Right cardiac atrium (tissue), 5 donors: ENCODE results near the gene YPEL1. TPM values are rescaled to one million over a fixed set of nuclear protein-coding genes. Genes with fewer than 3 reads are reported as not detected.
"Not testable (repeated sequence)": the region's sequence is repeated elsewhere in the genome, so short reads cannot be mapped to it uniquely, and the experiment has no call there.

ENCODE experiments used
- ATAC-seq, 2 donors: fragments of 200-7000 bp; cut with Tn5 transposase; one replicate each; pipeline versions ENCODE4 v1.8.0 to v1.9.1; 2020; ENCODE audit warnings: moderate library complexity in 2 of 2, mild to moderate bottlenecking in 1 of 2
- DNase-seq, 3 donors: peaks; one replicate each; pipeline ENCODE4 v3.0.0-alpha.2; 2020
- H3K27ac ChIP-seq: one replicate; pipeline ENCODE4 v1.5.1; 2013; ENCODE audit warnings: mild to moderate bottlenecking, low read length, control low read depth, moderate library complexity
- H3K27me3 ChIP-seq: one replicate; pipeline ENCODE4 v1.6.1; 2013; ENCODE audit not compliant: control insufficient read depth, insufficient read depth
- H3K4me1 ChIP-seq: one replicate; pipeline ENCODE4 v1.6.1; 2013; ENCODE audit warnings: low read length; ENCODE audit not compliant: control insufficient read depth, insufficient read depth
- H3K4me3 ChIP-seq: one replicate; pipeline ENCODE4 v1.5.1; 2013; ENCODE audit warnings: low read length, control low read depth
- H3K9me3 ChIP-seq: one replicate; pipeline ENCODE4 v1.6.1; 2013; ENCODE audit warnings: low read length; ENCODE audit not compliant: control insufficient read depth
- WGBS: extraction: QIAGEN DNeasy Blood & Tissue Kit; methylation state at CpG from one replicate; pipeline ENCODE4 v1.1.7; 2013; 5-methylcytosine and 5-hydroxymethylcytosine counted together
- intact Hi-C, 4 donors: fragments of 100-400 bp; cut with DNase I; formaldehyde crosslinking; loops; one replicate each; pipeline versions ENCODE4 v1.11.0 to v1.14.0; 2022 to 2023
- polyA plus RNA-seq: library from polyadenylated mRNA; stranded (reverse); fragments of 200-250 nt; gene quantifications from one replicate; pipeline ENCODE4 v1.2.3, GENCODE V29; 2013
- total RNA-seq, 4 donors: library from RNA; stranded (reverse); fragmentation: NEBNext Ultra II Directional; extraction: Animal tissue kit (Norgen Biotek cat#: 25700); gene quantifications; one replicate each; pipeline ENCODE4 v1.2.1, GENCODE V29; 2021
- donor health status: healthy with polysubstance abuse.
- donor health status: DM: no; HTN: yes; CAD: no.
- donor health status: DM: no; HTN: no; CAD: no.
- donor health status: DM: no; HTN: yes; CAD: no; lungs with severe emphysema.
- donor health status: DM: yes; HTN: yes; CAD: no.

The YPEL1 gene
- total and polyA plus RNA-seq, 5 donors = 4.1 to 12.5 (median 5.4) TPM

DNA sequence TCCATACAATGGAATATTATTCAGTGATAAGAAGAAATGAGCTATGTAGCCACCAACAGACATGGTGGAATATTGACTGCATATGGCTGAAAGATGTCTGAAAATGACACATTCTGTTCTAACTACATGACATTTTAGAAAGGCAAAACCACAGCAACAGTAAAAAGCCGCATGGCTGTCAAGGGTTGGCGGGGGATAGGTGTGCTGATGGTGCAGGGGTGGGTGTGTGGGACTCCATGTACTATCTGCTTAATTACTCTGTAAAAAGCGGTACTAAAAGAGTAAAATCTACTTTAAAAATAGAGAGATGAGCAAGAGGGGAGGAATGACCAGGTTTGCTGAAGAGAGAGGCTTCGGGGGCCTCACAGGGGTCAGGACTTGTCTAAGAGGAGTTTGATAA lies 16.7 kb upstream of the YPEL1 start:
- Histone ChIP-seq H3K27me3 (no peaks in the 10 kb centered on the region), H3K4me1 (no peaks in the 10 kb centered on the region), H3K27ac (no peak overlapping the region), H3K4me3 (no peak overlapping the region), H3K9me3 (no peaks in the 10 kb centered on the region)
- no peak for ATAC-seq
- intact Hi-C loops = no loop called here
- WGBS = 88% methylated on average over 4 of the region's 4 CpGs
- no peak for DNase-seq

DNA sequence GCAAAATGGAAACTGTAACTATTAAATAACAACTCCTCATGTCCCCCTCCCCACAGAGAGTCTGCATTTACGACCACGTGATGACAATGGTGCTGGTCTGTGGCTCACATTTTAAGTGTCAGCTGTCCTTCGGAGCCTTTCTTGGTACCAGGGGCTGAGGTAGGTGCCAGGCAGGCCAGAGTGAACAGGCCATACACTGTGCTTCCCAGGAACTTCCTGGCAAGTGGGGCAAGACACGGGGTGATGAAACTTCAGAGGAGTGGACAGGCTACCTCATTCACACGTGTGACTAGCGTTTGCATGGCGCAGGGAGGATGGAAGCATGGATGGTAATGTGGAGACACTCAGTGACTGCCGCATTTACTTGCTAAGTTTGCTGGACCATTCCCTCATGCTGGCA lies 10.4 kb upstream of the YPEL1 start:
- DNase-seq (no peak), ATAC-seq (no peak)
- Histone ChIP-seq H3K27ac (no peak overlapping the region), H3K4me1 (no peaks in the 10 kb centered on the region), H3K27me3 (no peaks in the 10 kb centered on the region), H3K4me3 (no peak overlapping the region), H3K9me3 (no peaks in the 10 kb centered on the region)
- WGBS = 80% methylated on average over 8 of the region's 8 CpGs
- intact Hi-C loops = no loop called here

DNA sequence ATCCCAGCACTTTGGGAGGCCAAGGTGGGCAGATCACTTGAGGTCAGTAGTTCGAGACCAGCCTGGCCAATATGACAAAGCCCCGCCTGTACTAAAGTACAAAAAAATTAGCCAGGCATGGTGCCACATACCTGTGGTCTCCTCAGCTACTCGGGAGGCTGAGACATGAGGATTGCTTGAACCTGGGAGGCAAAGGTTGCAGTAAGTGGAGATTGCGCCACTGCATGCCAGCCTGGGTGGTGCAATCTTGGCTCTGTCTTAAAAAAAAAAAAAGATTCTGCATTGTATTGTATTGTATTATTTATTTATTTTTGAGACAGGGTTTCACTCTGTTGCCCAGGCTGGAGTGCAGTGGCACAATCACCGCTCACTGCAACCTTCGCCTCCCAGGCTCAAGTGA lies 9.3 kb upstream of the YPEL1 start:
- DNase-seq, H3K9me3 ChIP-seq, H3K4me1 ChIP-seq, H3K27ac ChIP-seq, H3K4me3 ChIP-seq, ATAC-seq, H3K27me3 ChIP-seq, intact Hi-C loops: not testable (repeated sequence)
- WGBS = 95% methylated on average over 6 of the region's 6 CpGs

DNA sequence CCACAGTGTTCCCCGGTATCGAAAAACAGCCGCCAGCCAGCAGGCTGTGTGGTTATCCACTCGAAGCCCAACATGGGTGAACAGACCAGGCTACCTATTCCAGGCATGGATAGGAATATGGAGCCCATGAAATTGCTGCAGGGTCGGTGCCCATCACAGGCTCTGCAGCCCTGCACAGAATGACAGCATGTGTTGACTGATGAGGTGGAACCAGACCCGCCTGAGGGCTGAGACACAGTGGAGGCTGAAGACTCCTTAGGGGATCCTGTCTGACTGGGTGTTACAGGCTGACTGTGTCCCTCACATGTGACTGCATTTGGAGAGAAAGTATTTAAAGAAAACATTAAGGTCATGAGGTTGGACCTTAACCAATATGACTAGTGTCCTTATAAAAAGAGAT lies 6.2 kb upstream of the YPEL1 start:
- no peak overlapping the region for H3K4me3 ChIP-seq
- ATAC-seq (no peak), DNase-seq (peak in 1 of 3 donors; percentile 17)
- no peak overlapping the region for H3K27ac ChIP-seq
- intact Hi-C loops = no loop called here
- H3K4me1 ChIP-seq = no peaks in the 10 kb centered on the region
- H3K9me3 ChIP-seq = no peaks in the 10 kb centered on the region
- H3K27me3 ChIP-seq = no peaks in the 10 kb centered on the region
- 84% methylated on average over 6 of the region's 6 CpGs for WGBS

DNA sequence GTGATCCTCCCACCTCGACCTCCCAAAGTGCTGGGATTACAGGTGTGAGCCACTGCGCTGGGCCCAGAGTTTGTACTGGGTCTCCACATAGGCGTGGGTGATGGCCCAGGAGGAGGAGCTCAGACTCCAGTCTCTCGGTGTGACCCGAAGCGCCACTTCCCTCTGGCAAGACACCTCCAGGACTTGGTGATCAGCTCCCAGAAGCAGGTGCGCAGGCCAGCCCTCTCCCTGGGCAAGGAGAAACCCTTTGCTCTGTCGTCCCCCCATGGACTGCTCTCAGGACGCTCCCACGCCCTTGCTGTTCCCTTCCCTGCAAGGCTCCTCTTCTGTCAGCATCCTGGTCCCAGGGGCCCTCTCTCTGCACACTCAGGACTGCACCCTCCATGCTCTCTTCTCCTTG lies 5.5 kb upstream of the YPEL1 start:
- Histone ChIP-seq H3K27ac (no peak overlapping the region), H3K9me3 (no peaks in the 10 kb centered on the region), H3K4me3 (no peak overlapping the region), H3K27me3 (no peaks in the 10 kb centered on the region), H3K4me1 (no peaks in the 10 kb centered on the region)
- no peak for ATAC-seq
- 90% methylated on average over 10 of the region's 10 CpGs for WGBS
- intact Hi-C loops = no loop called here
- DNase-seq = peak in 1 of 3 donors; percentile 29

DNA sequence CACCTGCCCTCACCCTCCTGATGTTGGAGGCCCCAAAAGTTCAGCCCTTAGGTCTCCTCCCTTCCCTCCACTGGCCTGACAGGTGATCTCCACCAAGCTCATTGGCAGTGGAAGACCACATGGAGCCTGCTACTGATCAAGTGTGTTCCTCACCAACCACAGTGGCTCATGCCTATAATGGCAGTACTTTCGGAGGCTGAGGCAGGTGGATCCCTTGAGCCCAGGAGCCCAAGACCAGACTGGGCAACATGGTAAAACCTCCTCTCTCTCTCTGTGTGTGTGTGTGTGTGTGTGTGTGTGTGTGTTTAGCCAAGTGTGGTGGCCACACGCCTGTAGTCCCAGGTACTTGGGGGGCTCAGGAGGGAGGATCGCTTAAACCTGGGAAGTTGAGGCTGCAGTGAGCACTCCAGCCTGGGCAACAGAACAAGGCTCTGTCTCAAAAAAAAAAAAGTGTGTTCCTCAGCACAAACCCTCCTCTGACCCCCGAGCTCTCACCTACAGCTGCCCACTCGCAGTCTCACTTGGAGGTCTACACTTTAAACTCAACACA lies 4.3 kb upstream of the YPEL1 start:
- intact Hi-C loops = no loop called here
- Histone ChIP-seq H3K4me1 (no peaks in the 10 kb centered on the region), H3K9me3 (no peaks in the 10 kb centered on the region), H3K4me3 (no peak overlapping the region), H3K27ac (no peak overlapping the region), H3K27me3 (no peaks in the 10 kb centered on the region)
- ATAC-seq (no peak), DNase-seq (peak in 1 of 3 donors; percentile 14)
- 92% methylated on average over 5 of the region's 5 CpGs for WGBS

DNA sequence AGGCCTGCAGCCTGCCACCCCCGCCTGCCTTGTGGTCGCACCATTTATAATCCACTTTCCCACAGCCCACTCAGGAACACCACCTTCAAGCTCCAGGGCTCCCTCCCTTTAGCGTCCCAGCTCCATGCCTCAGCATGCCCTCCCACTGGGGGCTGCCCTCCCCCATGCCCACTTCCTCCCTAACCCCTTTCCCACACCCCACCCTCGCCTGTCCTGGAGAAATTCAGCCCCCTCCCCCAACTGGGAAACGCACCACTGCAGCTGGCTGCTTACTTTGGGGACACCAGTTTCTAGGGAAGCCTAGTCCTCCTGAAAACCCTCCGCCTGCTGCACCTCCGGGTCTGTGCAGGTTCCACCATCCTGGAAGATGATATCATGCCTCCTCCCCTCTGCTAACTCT lies 3.4 kb upstream of the YPEL1 start:
- intact Hi-C loops = no loop called here
- Histone ChIP-seq H3K4me3 (no peak overlapping the region), H3K9me3 (no peaks in the 10 kb centered on the region), H3K27ac (no peak overlapping the region), H3K4me1 (peaks cover 4% of the 10 kb centered on the region), H3K27me3 (no peaks in the 10 kb centered on the region)
- DNase-seq (no peak), ATAC-seq (no peak)
- WGBS = 59% methylated on average over 7 of the region's 7 CpGs

DNA sequence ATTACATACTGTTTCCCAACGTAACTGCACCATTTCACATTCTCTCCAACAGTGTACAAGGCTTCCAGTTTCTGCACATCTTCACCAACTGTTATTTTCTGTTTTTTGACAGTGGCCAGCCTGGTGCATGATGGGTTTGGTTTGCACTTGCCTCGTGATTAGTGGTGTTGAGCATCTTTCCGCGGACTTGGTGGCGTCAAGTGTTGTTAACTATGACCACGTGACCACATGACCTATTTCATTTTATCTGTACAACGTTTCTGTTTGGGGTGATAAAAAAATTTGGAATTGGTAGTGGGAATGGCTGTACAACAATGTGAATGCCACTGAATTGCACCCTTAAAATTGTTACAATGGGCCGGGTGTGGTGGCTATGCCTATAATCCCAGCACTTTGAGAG lies 2.5 kb upstream of the YPEL1 start:
- DNase-seq (peak in 1 of 3 donors; percentile 19), ATAC-seq (no peak)
- H3K4me3 ChIP-seq = no peak overlapping the region
- H3K4me1 ChIP-seq = peaks cover 4% of the 10 kb centered on the region
- no peaks in the 10 kb centered on the region for H3K27me3 ChIP-seq
- H3K27ac ChIP-seq = no peak overlapping the region
- intact Hi-C loops = no loop called here
- no peaks in the 10 kb centered on the region for H3K9me3 ChIP-seq
- 80% methylated on average over 8 of the region's 8 CpGs for WGBS

DNA sequence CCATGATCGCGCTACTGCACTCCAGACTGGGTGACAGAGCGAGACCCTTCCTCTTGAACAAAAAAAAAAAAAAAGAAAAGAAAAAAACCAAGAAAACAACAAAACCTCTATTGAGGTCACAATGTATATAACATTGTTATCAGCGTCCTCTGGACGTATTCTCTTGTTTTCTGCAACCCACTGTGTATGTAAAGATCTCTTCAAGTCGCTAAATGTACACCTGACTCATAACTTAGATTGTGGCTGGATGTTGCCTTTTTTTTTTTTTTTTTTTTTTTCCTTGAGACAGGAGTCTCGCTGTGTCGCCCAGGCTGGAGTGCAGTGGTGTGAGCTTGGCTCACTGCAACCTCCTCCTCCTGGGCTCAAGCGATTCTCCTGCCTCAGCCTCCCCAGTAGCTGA lies 1.4 kb upstream of the YPEL1 start:
- Histone ChIP-seq H3K4me3 (no peak overlapping the region), H3K27me3 (no peaks in the 10 kb centered on the region), H3K9me3 (no peaks in the 10 kb centered on the region), H3K27ac (no peak overlapping the region), H3K4me1 (peaks cover 4% of the 10 kb centered on the region)
- DNase-seq = peak in 1 of 3 donors; percentile 7
- intact Hi-C loops = no loop called here
- no peak for ATAC-seq
- WGBS = 77% methylated on average over 9 of the region's 9 CpGs

DNA sequence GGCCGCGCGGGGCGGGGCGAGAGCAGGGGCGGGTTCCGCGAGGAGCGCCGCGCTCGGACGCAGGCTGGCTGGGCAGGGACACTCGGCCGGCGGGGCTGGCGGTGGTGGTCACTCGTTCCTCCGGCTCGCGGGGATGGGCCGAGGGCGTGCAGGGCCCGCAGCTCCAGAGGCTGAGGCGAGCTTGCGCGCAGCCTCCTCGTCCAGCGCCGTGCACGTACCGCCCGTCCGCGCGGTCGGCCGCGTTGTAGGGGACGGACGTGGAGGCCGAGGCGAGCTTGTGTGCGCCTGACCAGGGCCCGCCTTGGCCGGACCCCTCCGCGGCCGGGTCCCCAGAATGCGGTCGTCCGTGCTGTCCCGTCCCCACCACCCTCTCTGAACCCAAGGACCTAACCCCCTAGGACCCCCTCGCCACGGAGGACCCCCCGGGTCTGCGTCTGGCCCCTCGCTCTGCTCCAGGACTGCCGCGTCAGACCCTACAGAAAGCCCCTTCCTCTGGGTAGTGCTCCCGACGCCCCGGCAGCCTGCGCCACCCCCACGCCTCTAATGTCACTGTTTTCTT lies 569 bp upstream of the YPEL1 start:
- Histone ChIP-seq H3K4me3 (peak overlapping the region; percentile 41), H3K9me3 (no peaks in the 10 kb centered on the region), H3K27ac (no peak overlapping the region), H3K4me1 (peaks cover 4% of the 10 kb centered on the region), H3K27me3 (no peaks in the 10 kb centered on the region)
- DNase-seq (no peak), ATAC-seq (peak in 1 of 2 donors; percentile 56)
- 5% methylated on average over 65 of the region's 65 CpGs for WGBS
- intact Hi-C loops = no loop called here

DNA sequence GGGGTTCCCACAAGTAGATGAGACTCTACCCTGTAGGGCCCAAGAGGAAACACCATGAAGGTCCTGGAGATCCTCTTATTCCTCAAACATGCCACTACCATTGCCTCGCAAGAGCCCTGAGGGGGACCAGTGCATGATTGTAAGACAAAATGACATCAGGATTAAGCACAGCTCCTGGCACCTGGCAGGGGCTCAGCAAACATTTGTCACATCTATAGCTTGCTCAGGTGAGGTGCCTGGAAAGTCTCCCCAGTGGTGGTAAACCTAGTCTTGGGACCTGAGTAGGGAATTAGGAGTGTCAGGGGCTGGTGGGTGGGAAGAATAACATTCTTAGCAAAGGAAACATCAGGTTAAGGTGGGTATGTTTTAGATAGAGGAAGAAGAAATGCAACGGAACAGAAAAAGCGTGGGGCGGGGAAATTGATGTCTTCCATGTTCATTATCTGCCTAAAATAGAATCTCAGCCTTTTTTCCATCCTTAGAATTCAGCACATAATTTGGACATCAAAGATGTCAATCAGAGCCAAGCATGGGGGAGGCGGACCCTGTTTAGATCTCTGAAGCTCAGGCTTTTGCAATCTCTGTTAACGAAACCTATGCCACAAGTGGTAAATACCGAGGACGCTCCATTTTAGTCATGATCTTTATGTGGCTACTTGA lies 924 bp downstream of the YPEL1 start:
- 14% methylated on average over 8 of the region's 8 CpGs for WGBS

More for the DNA sequence above, 924 bp downstream of the YPEL1 start:
- DNase-seq = peak in 1 of 3 donors; percentile 3
- H3K4me1 ChIP-seq = peaks cover 4% of the 10 kb centered on the region
- peak overlapping the region; percentile 94 for H3K4me3 ChIP-seq
- no peaks in the 10 kb centered on the region for H3K27me3 ChIP-seq
- intact Hi-C loops = no loop called here
- ATAC-seq = no peak
- H3K27ac ChIP-seq = no peak overlapping the region
- H3K9me3 ChIP-seq = no peaks in the 10 kb centered on the region
